NCI-H524 (cell line): ENCODE measurements around the gene LAGE3.

Experiments
- DNase-seq, 2 experiments: peaks; one replicate each; lab custom pipeline; 2025; lab: John Stamatoyannopoulos, UW

LAGE3 gene

GRCh38 chrX:154477891-154478477, 1.1 kb downstream of the LAGE3 start:
- no peak for DNase-seq

DNA sequence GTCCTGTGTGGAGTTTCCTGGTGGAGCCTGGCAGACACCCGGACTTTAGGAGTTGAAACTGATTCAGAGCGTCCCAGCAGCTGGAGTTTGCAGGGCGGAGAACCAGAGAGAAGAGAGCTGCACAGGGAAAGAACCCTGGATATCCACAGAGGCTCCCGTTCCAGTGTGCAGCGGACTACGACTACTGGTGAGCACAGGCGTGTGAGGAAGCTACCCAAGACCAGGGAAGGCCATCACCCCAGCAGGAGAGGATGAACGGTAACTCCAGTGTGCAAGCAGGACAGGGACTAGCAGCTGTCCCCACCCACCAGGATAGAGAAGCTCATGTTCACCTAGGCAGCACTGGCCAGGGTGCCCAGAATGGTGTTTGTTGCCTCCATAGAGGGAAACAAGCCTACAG, 2.3 kb downstream of the LAGE3 start:
- DNase-seq, result no peak

- no peak for DNase-seq
Observed at GRCh38 chrX:154473683-154474082, 5.4 kb downstream of the LAGE3 start.

DNA sequence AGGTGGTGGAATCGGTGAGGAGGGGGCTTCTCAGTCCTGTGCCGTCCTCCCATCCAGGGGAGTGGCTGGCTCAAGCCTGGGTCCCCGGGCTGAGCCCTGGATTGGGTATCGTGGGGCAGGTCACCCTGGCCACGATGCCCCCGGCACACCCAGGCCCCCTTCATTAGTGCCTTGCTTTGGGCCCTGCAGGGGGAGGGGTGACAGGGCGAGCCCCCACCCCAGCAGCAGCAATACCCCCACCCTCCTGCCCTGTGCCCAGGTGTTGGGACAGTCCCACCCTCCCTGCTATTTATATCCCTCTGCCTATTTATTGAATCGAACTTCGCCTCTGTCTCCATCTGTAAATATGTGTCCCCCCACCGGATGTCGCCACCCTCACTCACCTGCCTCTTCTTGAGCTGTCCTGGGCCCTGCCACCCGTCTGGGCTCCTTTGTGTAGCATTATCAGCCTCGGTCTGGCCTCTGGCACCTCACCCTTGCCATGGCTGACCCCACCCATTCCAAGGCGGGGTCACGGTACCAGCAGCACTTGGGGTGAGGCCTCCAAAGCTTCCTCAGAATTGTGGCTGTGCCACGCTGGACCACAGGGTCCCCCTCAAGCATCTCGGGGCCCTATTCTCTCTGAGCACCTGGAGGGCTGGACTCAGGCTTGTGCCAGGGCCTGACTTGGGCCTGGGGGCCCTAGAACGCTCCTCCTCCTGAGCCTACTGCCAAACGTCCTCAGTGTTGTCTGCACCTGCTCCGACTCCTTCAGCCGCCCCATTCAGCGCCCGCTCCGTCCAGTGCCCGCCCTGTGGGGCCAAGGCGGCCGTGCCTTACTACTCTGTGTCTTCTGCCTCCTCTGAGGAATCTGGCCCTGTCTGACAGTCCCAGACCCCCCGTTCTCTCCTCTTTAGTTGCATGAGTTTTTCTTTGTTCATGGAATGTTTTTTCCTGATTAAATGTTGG, 6.1 kb downstream of the LAGE3 start:
- no peak for DNase-seq

DNA sequence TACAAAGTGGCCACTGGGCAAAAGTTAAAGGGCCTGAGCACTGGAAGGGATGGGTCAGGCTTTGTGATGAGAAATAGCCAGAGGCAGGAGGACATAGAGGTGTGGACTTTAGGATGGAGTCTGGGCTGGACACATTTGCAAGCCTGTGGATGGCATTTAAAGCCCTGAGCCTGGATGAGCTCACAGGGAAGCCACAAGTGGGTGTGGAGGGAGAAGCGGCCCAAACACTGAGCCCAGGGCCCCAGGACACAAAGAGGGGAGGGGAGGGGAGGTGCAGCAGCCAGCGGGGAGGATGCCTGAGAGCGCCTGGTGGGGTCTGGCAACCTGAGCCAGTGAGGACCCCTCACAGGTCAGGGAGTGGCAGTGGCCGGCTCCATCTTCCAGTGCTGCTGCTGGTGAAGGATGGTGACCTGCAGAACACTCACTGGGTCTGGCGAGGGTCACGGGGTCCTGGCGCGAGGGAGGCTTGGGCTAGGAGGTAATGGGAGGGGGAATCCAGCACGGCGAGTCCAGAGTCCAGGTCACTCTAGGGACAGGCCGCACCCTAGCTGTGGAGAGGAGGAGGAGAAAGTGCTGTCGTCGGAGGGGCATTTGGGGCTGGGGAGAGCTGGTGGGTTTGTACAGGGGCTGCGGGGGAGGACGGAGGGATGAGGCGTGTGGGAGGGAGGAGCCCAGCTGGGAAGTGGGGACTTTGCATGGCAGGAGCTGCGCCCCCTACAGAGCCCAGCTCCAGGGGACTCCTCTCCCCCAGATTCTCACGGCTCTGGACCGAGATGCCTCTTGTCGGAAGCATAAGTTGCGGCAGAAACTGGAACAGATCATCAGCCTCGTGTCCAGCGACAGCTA, 7.0 kb downstream of the LAGE3 start:
- DNase-seq, result no peak

- no peak for DNase-seq
Observed at GRCh38 chrX:154470914-154471568, 8.0 kb downstream of the LAGE3 start.

- no peak for DNase-seq
Observed at GRCh38 chrX:154470434-154470833, 8.6 kb downstream of the LAGE3 start.

- DNase-seq, result no peak
Observed at GRCh38 chrX:154469880-154470279, 9.2 kb downstream of the LAGE3 start.

DNA sequence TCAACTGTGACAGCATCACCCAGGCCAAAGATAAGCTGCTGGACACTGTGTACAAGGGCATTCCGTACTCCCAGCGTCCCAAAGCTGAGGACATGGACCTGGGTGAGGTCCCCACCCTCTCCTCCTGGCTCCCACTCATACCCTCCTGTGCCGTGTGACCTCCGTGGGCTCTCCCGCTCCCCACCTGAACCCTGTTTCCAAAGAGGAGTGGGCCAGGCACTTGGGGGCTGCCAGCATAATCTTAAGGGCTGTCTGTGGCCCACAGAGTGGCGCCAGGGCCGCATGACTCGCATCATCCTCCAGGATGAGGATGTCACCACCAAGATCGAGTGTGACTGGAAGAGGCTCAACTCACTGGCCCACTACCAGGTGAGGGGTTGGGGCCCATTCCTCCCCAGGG, 10.0 kb downstream of the LAGE3 start:
- no peak for DNase-seq

- DNase-seq, result no peak
Observed at GRCh38 chrX:154468217-154468616, 10.9 kb downstream of the LAGE3 start.

- no peak for DNase-seq
Observed at GRCh38 chrX:154467556-154467955, 11.5 kb downstream of the LAGE3 start.

GRCh38 chrX:154466907-154467306, 12.2 kb downstream of the LAGE3 start:
- no peak for DNase-seq

GRCh38 chrX:154466036-154466435, 13.0 kb downstream of the LAGE3 start:
- no peak for DNase-seq

GRCh38 chrX:154465601-154466000, 13.5 kb downstream of the LAGE3 start:
- no peak for DNase-seq

- DNase-seq, result no peak
Observed at GRCh38 chrX:154464806-154465365, 14.2 kb downstream of the LAGE3 start.

- no peak for DNase-seq
Observed at GRCh38 chrX:154463611-154464220, 15.4 kb downstream of the LAGE3 start.

DNA sequence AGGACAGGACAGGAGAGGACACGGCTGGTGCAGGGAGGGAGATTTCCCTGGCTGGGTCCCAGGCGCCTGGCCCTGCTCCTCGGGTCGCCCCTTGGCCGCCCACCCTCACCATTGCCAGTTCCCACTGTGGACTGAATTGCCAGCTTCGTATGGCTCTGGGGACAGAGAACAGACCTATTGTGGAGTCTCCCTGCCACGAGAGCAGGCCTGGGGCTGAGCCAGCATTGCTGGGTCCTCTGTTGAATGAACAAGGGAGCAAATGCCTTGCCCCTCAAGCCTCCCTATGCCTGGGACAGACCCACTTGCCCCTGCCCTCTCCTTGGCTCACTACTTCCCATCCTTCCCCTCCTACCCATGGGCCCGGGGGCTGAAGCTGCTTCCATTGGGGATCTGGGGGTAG, 16.7 kb downstream of the LAGE3 start:
- DNase-seq, result no peak

DNA sequence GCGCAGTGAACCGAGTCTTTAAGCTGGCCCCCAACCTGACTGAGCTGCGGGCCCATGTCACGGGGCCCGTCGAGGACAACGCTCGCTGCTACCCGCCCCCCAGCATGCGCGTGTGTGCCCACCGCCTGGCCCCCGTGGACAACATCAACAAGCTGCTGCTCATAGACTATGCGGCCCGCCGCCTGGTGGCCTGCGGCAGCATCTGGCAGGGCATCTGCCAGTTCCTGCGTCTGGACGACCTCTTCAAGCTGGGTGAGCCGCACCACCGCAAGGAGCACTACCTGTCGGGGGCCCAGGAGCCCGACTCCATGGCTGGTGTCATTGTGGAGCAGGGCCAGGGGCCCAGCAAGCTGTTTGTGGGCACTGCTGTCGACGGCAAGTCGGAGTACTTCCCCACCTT, 18.8 kb downstream of the LAGE3 start:
- DNase-seq, result peak; percentile 43 to 87

DNA sequence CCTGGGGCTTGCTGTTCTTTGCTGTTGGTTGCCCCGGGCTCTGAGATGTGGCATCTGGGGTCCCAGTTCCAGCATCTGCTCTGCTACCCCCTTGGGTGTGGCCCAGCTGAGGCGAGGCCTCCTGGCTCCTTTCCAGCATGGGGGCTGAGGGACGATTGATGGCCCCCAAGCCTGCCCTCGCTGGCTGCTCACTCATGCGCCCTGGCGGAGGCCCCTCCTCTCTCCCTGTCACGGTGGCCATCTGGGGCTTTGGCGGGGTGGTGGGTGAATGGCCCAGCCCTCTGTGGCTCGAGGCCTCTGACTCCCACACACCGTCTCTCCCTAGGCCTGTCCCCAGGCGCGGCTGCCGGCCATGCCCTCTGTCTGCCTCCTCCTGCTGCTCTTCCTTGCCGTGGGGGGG, 19.2 kb downstream of the LAGE3 start:
- peak; percentile 66 to 87 for DNase-seq

GRCh38 chrX:154458954-154459778, 19.9 kb downstream of the LAGE3 start:
- peak; percentile 41 to 61 for DNase-seq
